ENCODE measurements around the gene POP7. TPM values are rescaled to one million over a fixed set of nuclear protein-coding genes. Genes with fewer than 3 reads are reported as not detected.
"Not testable (repeated sequence)": the region's sequence is repeated elsewhere in the genome, so short reads cannot be mapped to it uniquely, and the experiment has no call there.

POP7 gene
- total RNA-seq, 4 donors from 2014 or later: 15.8 to 44.8 (median 21.0) TPM

GRCh38 chr7:100722480-100723212, 16.7 kb downstream of the POP7 start:
- H3K36me3 ChIP-seq: no peaks in the 10 kb centered on the region
- H3K4me1 ChIP-seq: peaks cover 3 to 15% of the 10 kb centered on the region in 2 donors
- no peak overlapping the region for H3K4me3 ChIP-seq (replicated peaks in 1 of 3)
- no peak overlapping the region for H3K27ac ChIP-seq
- H3K27me3 ChIP-seq: peaks cover 8% of the 10 kb centered on the region
- 82 to 83% methylated on average over 14 to 17 of the region's 17 CpGs for WGBS, 2 donors
- DNase-seq: no peak
- intact Hi-C loops (cut with DNase I): loop anchor here (10.0 kb wide), 1 partner anchor 258 kb away; the partner anchor contains the start of gene SPACDR
- no peaks in the 10 kb centered on the region for H3K9me3 ChIP-seq
- TF ChIP-seq CTCF (IDR thresholded peaks at IDR 0.05) (no peak), POLR2A (IDR thresholded peaks at IDR 0.05) (no peak)

- WGBS, 2 donors: 76 to 82% methylated on average over 15 of the region's 16 CpGs
- TF ChIP-seq POLR2A (IDR thresholded peaks at IDR 0.05) (no peak), CTCF (IDR thresholded peaks at IDR 0.05) (no peak)
- intact Hi-C loops (cut with DNase I): loop anchor here (10.0 kb wide), 1 partner anchor 259 kb away; the partner anchor contains the start of gene SPACDR
These were observed 17.9 kb downstream of the POP7 start for GRCh38 chr7:100723732-100724275.

GRCh38 chr7:100724364-100724763, 18.4 kb downstream of the POP7 start:
- not testable (repeated sequence) for H3K9me3 ChIP-seq; H3K4me3 ChIP-seq (replicated peaks in 1 of 3); H3K27ac ChIP-seq; DNase-seq; H3K27me3 ChIP-seq; H3K36me3 ChIP-seq
- intact Hi-C loops (cut with DNase I): loop anchor here (10.0 kb wide), 1 partner anchor 260 kb away; the partner anchor contains the start of gene SPACDR
- 94 to 98% methylated on average over 2 of the region's 2 CpGs for WGBS, 2 donors
- H3K4me1 ChIP-seq: peaks cover 3 to 15% of the 10 kb centered on the region in 2 donors

More at GRCh38 chr7:100723732-100724275, 17.9 kb downstream of the POP7 start:
- Histone ChIP-seq H3K27me3 (peaks cover 8% of the 10 kb centered on the region), H3K9me3 (no peaks in the 10 kb centered on the region), H3K4me1 (peaks cover 3 to 15% of the 10 kb centered on the region in 2 donors), H3K4me3 (replicated peaks in 1 of 3) (no peak overlapping the region), H3K36me3 (no peaks in the 10 kb centered on the region), H3K27ac (no peak overlapping the region)
- DNase-seq: no peak

- Histone ChIP-seq H3K4me1 (peaks cover 3 to 4% of the 10 kb centered on the region in 2 donors), H3K27me3 (no peaks in the 10 kb centered on the region), H3K9me3 (no peaks in the 10 kb centered on the region), H3K27ac (no peak overlapping the region), H3K4me3 (replicated peaks in 1 of 3) (no peak overlapping the region), H3K36me3 (no peaks in the 10 kb centered on the region)
- no peak for DNase-seq
- 62 to 67% methylated on average over 12 of the region's 12 CpGs for WGBS, 2 donors
- intact Hi-C loops (cut with DNase I): loop anchor here (10.0 kb wide), 1 partner anchor 262 kb away; the partner anchor contains the start of gene SPACDR
- no peak for TF ChIP-seq CTCF (IDR thresholded peaks at IDR 0.05)
- no peak for TF ChIP-seq POLR2A (IDR thresholded peaks at IDR 0.05)
These were observed 21.3 kb downstream of the POP7 start for GRCh38 chr7:100726996-100727761.

GRCh38 chr7:100728196-100728595, 22.3 kb downstream of the POP7 start:
- H3K36me3 ChIP-seq: no peaks in the 10 kb centered on the region
- H3K4me1 ChIP-seq: peaks cover 3 to 4% of the 10 kb centered on the region in 2 donors
- H3K4me3 ChIP-seq (replicated peaks in 1 of 3): no peak overlapping the region
- no peak for DNase-seq
- intact Hi-C loops (cut with DNase I): loop anchor here (10.0 kb wide), 1 partner anchor 263 kb away; the partner anchor contains the start of gene SPACDR
- no peak overlapping the region for H3K27ac ChIP-seq
- no peaks in the 10 kb centered on the region for H3K27me3 ChIP-seq
- no peaks in the 10 kb centered on the region for H3K9me3 ChIP-seq
- 67 to 76% methylated on average over 8 of the region's 8 CpGs for WGBS, 2 donors
- TF ChIP-seq CTCF (IDR thresholded peaks at IDR 0.05) (no peak), POLR2A (IDR thresholded peaks at IDR 0.05) (no peak)

Data from thyroid gland (tissue), 4 donors.